GM10847 (cell line): Measurements from ENCODE around the gene TECPR1.

ENCODE experiments used
- POLR2A ChIP-seq: IDR thresholded peaks from 2 replicates; pipeline ENCODE4 v1.6.1; 2011; ENCODE audit not compliant: insufficient read length; ENCODE audit errors: extremely low read depth

Gene TECPR1

DNA sequence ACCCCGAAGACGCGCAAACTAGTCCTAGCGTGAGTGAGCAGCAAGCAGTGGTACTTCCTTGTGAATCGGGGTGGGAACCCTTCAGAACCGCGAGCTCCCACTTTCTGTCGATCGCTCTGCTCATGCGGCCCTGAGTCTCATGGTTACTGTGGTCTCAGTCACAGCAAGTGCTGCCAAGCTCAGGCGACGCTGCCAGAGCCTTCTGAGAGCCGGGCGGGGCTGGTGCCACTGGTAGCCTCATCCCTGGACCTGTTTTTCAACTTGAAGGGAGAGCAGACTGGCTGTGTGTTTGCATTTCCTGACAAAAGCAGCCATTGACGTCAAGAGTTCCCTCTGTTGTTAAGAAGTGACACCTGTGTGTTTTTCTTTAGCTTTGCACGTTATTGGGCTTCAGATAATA is 73.7 kb downstream of the TECPR1 start:
- TF ChIP-seq POLR2A = no peak

DNA sequence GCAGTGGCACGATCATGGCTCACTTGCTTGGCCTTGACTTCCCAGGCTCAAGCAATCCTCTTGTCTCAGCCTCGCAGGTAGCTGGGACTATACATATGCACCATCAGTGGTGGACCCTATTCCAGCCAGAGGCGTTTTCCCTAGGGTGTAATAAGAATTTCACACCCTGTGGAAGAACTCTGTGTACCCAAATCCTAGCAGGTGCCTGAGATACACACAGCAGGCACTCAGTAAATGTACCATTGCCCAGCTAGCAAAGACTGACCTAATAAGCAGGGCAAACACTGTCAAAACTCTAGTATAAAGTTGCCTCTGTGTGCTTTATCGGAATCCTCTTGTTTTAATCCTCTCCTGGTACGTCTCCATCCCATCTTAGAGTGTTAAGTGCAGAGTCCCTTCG is 74.5 kb downstream of the TECPR1 start:
- no peak for TF ChIP-seq POLR2A

DNA sequence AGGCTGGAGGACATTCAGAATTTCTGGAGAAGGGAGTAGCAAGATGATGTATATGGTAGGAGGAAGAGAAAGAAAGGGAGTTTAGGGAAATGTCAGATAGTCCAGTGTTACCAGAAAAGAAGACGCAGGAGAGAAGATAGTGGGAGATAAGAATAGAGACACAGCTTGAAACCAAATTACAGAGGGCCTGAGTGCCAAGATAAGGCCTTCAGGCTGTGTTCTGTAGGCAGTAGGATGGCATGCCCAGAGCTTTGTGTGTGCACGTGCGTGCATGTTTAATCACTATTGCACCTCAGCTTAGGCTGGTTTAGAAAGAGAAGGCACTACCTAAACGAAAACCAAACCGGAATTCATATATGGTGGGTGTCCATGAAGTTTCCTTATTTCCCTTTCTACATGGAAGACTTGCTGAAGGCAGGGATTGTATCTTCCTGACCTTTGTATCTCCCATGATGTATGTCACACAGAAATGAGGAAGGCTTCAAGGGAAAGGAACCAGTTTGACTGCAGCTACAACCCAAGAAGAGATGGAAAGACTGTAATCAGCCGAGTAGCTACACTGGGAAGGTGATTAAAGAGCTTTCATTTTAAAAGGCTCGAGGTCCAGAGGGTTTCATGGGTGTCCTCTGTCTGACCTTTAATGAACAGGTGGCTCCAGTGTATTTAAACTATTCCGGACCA is 76.6 kb downstream of the TECPR1 start:
- TF ChIP-seq POLR2A = no peak

DNA sequence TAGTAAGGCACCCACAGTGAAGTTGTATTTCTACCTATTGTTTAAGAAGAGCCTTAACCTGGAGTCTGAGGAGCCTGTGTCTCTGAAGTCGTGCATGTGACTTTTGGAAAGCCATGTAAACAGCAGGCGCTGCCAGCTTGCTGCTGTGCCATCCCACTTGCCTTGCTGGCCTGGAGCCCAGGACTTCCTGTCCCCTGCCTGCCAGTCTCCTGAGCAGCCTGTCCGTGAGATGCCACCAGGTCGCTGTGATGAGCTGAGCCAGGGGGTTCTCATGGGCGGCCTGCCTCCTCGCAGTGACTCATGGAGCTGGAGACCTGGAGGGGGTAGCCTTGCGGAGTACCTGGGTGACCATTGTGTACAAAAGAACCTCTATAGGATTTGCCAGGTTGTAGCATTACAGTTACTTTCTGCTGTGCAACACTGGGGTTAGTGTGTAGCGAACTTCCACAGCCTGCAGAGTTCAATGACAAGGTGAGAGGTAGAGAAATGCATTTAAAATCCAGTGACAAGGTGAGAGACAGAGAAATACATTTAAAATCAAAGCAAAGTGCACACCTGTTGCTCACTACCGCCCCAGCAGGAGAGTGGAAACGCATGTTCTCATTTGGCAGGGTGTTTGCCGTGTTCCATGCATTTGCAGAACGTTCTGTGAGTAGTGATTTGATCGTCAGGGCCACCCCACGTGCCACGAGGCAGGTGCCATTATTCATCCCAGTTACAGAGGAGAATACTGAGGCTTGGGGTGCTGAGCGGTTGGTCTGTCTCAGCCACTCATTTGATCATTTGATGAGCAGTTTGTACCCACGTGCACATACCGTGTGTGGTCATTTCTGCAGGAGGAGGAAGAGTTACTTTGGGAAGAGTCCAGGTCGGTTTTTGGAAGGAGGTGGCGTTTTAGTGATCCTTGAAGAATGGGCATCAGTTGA is 77.4 kb downstream of the TECPR1 start:
- no peak for TF ChIP-seq POLR2A

DNA sequence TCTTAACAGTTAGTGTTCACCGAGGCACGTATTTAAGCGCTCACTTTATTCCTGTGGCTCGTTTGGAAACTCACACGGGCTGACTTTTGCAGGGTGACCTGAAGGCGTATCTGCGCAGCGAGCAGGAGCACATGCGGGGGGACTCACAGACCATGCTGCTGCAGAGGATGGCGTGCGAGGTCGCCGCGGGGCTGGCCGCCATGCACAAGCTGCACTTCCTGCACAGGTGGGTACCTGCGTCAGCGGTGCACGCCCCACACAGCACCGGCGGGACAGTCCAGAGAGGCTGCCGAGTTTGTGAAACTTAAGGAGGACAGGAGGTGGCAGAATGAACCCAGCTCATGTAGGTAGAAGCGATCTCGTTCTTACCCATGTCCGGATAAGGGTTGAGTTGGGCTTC is 80.6 kb downstream of the TECPR1 start:
- no peak for TF ChIP-seq POLR2A

DNA sequence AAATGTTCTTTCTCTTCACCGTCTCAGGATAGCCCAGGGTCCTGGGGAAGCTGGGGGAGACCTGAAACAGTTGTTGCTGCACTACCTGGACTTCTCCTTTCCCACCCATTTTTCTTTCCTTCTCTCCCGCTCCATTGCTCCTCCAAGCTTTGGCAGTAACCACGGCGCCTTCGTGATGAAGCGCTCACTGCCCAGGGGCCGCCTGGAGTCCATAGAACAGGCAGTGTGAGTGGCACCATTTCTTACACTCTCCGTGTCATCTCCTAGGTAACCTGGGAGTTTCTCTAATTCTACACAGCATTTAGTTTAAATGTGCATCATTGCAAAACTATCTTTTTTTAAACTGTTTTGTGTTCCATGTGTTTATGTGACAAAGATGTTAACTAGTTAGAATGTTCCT is 81.1 kb downstream of the TECPR1 start:
- no peak for TF ChIP-seq POLR2A

DNA sequence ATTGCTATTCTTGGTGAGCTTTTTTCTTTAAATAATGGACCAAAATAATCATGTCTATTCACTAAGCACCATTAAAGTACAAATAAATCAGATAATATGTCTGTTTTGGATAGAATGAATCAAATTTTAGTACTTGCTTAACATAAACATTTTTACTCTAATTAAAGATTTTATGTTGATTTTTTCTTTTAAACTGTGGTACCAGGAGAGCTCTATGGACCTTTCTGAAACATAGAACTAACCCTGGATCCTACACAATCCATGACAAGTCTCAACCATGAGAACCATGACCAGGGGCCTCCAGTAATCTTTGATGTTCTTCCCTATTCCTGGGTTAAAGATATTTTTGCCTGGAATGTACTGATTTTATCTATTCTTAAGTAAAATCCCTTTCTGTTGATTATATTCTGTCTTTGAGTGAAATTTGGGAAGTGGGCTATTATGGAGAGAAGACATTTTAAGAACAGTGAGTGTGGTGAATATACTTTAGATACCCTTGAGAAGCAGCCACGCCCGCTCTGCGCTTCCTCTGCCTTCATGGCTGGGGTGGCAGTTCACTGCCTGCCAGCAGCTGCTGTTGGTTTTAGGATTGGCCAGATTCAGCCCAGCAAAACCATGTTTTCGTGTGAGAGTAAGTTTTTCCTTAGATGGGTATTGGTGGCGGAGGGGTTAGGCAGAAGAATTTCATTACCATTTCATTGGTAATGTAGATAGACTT is 83.0 kb downstream of the TECPR1 start:
- no peak for TF ChIP-seq POLR2A

DNA sequence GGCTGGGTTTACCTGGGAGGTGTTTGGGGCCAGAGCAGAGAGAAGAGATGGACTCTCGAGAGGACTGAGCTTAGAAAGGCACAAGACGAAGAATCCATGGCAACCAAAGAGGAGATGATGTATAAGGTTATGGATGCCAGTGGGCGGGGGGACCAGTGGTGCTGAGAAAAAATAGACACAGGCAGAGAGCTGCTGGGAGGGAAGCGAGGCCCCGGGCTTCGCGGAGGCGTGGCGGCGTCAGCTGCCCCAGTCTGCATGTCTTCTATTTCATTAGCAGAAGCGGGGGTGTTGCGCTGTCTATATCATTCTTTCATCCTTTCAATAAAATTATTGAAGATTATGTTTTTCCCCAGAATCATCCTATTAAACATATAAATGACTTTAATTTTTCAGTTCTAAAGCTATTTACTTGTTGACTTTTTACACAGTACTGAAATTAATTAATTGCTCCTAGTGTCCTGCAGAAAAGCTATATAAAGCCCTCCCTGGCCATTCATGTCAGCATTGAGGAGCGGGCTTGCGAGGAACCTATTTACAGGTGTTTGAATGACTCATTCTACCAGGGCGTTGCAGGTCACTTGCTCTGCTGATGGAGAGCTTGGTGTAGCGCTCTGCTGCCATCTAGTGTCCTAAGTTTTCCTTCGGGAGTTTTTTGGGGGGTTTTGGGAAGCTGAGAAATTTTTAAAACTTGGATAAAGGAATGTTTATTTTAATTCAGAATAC is 83.7 kb downstream of the TECPR1 start:
- no peak for TF ChIP-seq POLR2A

DNA sequence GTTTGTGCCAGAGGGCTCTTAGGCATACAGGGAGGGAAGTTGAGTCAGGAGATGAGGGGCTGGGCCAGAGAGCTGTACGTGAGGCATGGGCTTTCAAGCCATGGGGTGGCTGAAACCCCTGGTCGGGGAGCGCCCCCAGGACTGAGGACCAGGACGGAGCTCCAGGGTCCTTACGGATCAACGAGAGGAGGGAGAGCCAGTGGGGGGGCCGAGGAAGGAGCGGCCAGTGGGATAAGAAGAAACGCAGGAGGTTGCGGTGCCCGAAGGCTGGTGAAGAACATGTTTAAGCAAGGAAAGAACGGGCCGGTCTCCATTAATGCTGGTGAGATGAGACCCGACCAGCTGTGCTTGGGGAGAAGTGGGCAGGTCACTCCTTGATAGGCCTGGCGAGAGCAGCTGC is 84.4 kb downstream of the TECPR1 start:
- TF ChIP-seq POLR2A = no peak

DNA sequence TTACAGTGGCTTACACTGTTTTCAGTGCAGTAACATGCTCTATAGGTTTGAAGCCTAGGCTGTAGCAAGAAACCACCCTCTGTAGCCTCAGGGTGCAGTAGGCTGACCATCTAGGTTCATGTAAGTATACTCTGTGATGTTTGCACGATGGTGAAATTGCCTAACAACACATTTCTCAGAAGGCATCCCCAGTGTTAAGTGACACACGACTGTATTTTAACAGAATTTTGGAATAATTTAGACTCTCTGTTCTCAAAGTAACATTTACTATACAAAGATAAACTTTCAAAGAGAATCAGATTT is 85.4 kb downstream of the TECPR1 start:
- TF ChIP-seq POLR2A = no peak

DNA sequence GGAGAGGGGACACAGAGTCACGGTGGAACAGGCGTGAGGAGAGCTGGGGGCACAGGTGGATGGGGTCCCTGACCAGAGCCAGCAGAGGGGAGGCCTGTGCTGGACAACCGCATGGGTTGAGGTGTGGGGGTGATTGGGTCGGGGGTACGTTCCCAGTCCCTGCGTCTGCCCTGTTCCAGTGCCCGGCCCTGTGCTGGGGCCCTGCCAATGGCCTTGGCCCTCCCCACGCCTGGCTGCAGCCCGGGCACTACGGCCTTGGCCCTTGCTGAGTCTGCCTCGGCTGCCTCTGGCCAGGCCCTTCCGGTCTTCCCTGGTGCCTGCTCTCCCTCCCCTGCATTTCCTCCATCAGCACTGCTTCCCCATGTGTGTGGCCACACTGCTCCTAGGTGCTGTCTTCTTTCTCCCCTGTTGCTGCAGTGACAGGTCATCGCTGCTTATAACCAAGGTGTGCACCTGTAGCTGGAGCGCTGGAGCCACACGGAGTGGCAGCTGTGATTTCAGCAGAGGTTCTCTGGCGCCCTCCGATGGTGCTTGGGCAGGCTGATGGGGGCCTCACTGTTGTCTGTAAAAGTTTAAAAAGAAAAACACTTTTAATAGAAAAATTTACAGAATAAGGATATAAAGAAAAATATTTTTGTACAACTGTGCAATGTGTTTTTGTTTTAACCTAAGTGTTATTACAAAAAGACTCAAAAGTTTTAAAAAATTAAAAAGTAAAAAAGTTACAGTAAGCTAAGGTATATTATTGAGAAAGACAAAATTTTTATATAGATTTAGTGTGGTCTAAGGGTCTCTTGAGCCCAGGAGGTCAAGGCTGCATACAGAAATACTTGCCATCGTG is 86.0 kb downstream of the TECPR1 start:
- no peak for TF ChIP-seq POLR2A
